GM12878 (cell line): ENCODE results near the gene CTNNA2. TPM values are rescaled to one million over a fixed set of nuclear protein-coding genes. Genes with fewer than 3 reads are reported as not detected.

Experiments
- BACH1 ChIP-seq: fragments of 450-650 bp; IDR thresholded peaks from 2 replicates; pipeline ENCODE4 v1.6.1; 2017; ENCODE audit warnings: mild to moderate bottlenecking, borderline replicate concordance
- BHLHE40 ChIP-seq, 2 experiments: fragments of 450-650 bp in 1 of 2; IDR thresholded peaks; 2 replicates each; pipeline ENCODE4 v1.6.1; 2011 to 2017; ENCODE audit warnings: low read depth in 2 of 2, borderline replicate concordance in 1 of 2, improper control_type of control experiment in 1 of 2, low read length in 1 of 2, mild to moderate bottlenecking in 1 of 2
- IKZF1 ChIP-seq: fragments of 450-650 bp; conservative IDR thresholded peaks from 2 replicates; pipeline ENCODE4 v1.6.1; 2017; ENCODE audit warnings: antibody characterized with exemption, mild to moderate bottlenecking
- IKZF2 ChIP-seq, 2 experiments: fragments of 450-650 bp; IDR thresholded peaks; 2 replicates each; pipeline ENCODE4 v1.6.1; 2017; ENCODE audit warnings: mild to moderate bottlenecking in 2 of 2, moderate library complexity in 2 of 2
- IRF5 ChIP-seq: fragments of 450-650 bp; IDR thresholded peaks from 2 replicates; pipeline ENCODE4 v1.6.1; 2017; ENCODE audit warnings: borderline replicate concordance
- KAT2A ChIP-seq: conservative IDR thresholded peaks from 2 replicates; pipeline ENCODE4 v1.6.1; 2011; ENCODE audit warnings: low read depth, low read length; ENCODE audit not compliant: control insufficient read depth
- NRF1 ChIP-seq: conservative IDR thresholded peaks from 2 replicates; pipeline ENCODE4 v1.6.1; 2011; ENCODE audit warnings: mild to moderate bottlenecking, low read depth, low read length, improper control_type of control experiment
- ZNF687 ChIP-seq: fragments of 450-650 bp; IDR thresholded peaks from 2 replicates; pipeline ENCODE4 v1.6.1; 2017; ENCODE audit warnings: mild to moderate bottlenecking, moderate library complexity
- polyA plus RNA-seq, 11 experiments: library from polyadenylated mRNA; depleted of rRNA in 4 of 11; unstranded in 6 of 11; stranded (reverse) in 5 of 11; fragments of >200 nt; fragmentation: Nextera tagmentation in 4 of 11; fragmentation: Illumina TruSeq in 1 of 11; extraction: Ambion mirVana in 4 of 11; extraction: Trizol in 1 of 11; gene quantifications; 1 replicate in 1 of 11; 2 replicates in 10 of 11; pipeline versions ENCODE4 v1.2.1 to v1.2.3, GENCODE V29; 2011 to 2016; ENCODE audit warnings: inconsistent platforms in 2 of 11, missing spikeins in 2 of 11, low read depth in 1 of 11
- total RNA-seq, 4 experiments: library from RNA; depleted of rRNA in 3 of 4; stranded (reverse); fragments of >200 nt in 3 of 4; fragmentation: Illumina TruSeq in 1 of 4; extraction: Trizol in 1 of 4; gene quantifications; 2 replicates each; pipeline versions ENCODE4 v1.2.1 to v1.2.3, GENCODE V29; 2013 to 2021

The CTNNA2 gene
- total and polyA plus RNA-seq, 10 of the 15 experiments (the other 5 are each of a cell fraction or from before 2014, with no cell fraction given): 2.4 to 36.2 (median 6.6) TPM

GRCh38 chr2:80476535-80477117 is 963.8 kb downstream of the CTNNA2 start (continued):
- peak; percentile 33; the same call in 1 of the 2 replicates for TF ChIP-seq ZNF687
- TF ChIP-seq BACH1: no peak
- TF ChIP-seq NRF1: no peak
- peak; percentile 36 to 80; a peak in 3 of 4 replicates for TF ChIP-seq IKZF2 (IDR thresholded peaks at IDR 0.05)
- TF ChIP-seq IRF5: no peak
- TF ChIP-seq BHLHE40 (IDR thresholded peaks at IDR 0.05; ENCODE audit: borderline replicate concordance in 1 of 2, low read depth in 2 of 2, low read length in 1 of 2): no peak
- TF ChIP-seq IKZF1: peak; percentile 60; the same call in 1 of the 2 replicates
- no peak for TF ChIP-seq KAT2A
